Midbrain (tissue), 1 donor: ENCODE data around the gene CUEDC1.

Source experiments
- DNase-seq: peaks from one replicate; lab custom pipeline; 2025; lab: John Stamatoyannopoulos, UW

The CUEDC1 gene

DNA sequence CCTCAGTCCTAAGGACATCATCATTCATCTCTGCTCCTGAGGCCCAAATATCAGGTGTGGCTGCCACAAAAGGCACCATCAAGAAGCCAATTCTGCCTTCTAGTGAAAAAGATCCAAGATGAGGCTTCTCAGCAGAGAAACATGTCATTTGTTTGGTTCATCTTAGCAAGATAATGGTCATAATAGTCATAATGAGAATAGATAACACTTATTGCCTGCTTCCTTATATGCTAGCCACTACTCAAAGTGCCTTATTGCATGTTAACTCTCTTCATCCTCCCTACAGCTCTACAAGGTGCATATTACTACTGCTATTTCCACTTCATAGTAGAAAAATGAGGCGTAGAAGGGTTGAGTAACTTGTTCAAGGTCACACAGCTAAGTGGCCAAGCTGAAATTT, 60.4 kb downstream of the CUEDC1 start:
- no peak for DNase-seq

DNA sequence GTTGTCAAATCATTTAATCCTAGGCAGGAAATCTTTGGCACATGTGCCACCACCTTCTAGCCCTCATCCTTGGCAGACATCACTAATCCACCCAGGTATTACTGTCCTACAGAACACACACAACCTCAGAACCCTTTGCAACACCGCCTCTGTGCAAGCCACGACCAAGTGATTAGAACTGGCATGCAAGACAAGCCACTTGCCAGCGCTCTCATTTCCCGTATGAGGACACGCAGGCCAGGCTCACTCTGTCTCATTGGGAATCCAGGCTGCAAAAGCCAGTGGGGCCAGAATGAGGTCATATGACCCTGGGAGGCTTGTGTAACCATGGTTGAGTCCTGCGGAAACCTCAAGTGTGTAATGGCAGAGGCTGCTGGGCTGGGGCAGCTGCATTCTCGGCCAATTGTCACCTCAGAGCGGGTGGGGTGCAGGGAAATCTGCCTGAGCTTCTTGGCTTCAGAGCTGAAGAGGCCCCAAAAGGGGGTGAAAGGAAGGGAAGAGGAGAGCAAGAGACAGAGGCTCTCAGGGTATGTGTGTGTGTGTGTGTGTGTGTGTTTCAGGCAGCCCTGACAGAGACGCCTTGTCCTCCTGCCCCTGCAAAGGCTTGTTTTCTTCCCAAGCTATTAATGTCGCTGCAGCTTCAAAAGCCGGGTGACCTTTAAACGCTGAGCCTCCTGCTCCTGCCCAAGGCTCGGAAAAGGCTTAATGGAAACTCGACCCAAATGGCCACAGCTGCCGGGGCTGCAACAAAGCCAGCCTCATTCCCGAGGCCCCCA, 62.2 kb downstream of the CUEDC1 start:
- peak; percentile 90 for DNase-seq

DNA sequence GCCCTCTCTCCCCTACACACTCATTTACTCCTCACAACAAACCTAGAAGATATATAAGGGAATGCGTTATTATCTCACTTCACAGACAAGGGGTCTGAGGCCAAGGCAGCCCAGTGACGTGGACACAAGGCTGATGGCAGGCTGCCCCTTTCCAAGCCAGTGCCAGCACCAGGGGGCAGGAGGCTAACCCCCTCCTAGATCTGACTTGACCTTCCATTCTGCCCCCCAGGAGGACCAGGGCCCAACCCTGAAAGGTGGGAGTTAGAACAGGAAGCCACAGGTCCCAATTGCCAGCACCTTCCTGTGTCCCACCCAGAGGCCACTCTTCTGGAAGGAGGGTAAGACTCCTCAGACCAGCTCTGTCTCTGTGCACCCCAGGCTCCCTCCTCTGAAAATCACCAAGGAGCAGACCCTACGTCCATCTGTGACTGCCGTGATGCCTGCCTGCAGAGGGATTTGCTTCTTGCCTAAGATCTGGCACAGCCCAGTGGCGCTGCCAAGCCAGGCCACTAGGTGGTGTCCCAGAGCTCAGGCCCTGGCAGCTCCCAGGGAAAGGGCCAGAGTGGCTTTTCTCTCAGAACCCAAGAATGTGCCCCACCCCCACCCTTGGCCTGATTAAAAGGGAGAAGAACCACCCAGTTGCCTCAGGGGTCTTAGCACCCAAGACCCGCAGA, 62.9 kb downstream of the CUEDC1 start:
- peak; percentile 82 for DNase-seq

DNA sequence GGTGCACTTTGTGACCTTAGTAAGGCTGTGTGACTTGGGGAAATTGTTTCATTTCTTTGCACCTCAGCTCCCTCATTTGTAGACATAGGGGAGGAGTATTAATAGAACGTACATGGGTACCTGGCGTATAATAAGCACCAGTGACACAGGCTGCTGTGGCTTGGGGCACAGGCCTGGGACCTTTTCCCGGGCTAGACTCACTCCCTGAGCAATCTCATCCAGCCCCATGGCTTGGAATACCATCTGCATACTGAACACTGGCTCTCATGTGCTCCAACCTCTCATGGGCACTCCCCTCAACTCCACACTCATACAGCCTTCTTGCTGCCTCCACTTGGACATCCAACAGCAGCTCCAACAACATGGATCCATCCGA, 64.4 kb downstream of the CUEDC1 start:
- no peak for DNase-seq

DNA sequence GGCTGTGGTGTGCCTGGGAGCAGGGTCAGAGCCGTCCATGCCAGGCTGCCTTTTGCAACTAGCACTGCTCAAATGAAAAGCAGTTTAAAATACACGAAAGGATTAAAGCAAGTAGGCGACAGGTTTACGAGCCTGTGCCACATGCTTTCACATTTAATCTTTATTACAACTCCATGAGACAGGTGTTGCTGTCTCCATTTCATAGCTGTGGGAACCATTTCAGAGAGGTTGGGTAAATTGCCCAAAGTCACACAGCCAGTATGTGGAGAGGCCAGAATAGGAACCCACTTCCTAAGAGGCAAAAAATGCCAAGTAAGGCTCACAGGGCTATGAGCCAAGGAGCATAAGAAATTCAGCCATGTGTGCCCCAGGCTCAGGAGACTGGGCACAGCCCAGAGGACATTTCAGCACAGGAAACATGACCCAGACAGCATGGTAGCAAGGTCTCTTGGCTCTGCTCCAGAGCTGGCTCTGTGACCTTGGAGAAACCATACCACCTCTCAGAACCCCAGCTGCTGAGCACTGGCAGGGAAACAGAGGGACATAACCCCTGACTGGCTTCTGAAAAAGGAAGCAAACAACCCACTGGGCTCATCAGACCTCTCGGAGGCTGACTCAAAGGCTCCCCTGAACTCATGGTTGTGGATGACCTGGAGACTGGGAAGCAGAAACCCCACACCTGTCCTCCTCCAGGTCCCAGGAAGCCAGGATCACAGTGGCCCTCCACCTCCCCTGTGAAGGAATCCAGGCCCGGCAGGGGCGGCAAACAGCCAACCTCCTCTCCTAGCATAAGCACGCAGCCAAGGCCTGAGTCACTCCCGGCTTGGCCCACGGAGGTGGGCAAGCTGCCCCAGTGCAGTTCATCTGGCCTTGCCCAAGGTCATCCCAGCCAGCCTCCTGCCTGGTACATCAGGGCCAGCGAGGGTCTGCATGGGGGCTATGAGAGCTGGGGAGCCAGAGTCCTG, 65.0 kb downstream of the CUEDC1 start:
- no peak for DNase-seq

DNA sequence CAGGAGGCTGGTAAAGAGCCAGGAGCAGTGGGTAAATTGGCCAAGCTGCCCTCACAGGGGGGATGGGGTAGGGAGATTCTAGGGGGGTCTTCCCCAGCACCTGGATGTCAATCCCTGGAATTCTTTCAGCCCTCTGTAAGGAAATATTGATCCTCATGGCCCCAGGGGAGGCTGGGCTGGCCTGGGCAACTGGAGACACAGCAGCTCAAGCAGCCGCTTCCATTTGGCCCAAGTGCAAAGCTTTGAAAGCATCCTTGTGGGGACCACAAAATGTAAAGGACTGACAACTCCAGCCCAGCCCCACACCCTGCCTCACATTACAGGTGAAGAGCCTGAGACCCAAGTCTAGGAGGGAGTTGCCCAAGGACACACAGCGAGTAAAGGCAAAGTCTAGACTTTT, 66.0 kb downstream of the CUEDC1 start:
- DNase-seq, result no peak

DNA sequence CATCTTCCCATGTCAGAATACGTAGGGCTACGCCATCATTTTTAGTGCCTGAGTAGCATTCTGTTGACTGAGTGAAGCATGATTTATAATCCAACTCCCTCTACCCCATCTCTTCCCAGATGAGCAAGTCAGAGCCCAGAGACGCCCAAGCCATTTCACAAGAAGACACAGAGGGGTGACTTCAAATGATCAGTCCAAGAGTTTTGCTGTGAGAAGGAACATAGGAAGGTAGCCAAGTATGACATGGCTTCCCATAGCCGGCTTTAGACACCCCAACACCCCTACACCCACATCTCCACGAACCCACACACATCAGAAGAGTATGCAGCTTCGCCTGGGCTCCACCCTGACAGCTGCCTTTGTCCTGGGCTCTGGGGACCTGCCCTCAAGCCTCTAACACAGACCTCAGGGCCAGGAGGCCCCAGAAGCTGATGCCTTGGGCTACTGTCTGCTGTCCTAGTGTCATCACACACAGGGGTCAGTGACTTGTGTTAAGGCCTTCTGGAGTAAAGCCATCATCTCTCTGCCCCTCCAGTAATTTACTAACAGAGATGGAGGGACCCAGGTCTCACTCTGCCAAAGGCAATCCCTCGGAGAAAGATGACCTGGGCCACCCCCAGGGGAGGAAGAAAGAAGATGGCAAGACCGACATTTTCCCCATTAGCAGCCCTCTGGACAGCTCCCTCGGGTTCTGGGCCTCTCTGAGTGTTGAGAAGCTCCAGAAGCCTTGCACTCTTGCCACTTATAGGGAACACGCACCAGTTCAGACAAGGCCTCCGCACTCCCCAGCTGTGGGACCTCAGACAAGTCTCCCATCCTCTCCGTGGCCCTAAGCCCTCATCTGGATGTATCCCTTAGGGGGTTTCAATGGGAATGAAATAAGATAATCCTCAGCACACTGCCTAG, 66.6 kb downstream of the CUEDC1 start:
- DNase-seq, result no peak

DNA sequence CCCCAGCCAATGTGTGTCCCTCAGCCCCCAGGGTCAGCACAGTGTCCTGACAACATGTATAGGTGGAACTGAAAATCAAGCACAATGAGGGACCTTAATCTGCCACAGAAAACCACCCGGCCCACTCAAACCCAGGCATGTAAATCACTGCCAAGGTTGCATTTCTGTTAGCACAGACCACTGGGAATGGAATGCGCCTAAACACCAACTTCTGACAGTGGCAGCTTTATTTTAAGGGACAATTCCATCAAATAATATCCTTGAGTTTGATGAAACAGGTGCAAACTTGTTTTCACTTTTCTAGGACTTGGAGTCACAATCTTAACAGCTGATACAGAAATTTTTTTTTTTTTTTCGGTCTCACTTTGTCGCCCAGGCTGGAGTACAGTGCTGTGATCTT, 68.1 kb downstream of the CUEDC1 start:
- no peak for DNase-seq

DNA sequence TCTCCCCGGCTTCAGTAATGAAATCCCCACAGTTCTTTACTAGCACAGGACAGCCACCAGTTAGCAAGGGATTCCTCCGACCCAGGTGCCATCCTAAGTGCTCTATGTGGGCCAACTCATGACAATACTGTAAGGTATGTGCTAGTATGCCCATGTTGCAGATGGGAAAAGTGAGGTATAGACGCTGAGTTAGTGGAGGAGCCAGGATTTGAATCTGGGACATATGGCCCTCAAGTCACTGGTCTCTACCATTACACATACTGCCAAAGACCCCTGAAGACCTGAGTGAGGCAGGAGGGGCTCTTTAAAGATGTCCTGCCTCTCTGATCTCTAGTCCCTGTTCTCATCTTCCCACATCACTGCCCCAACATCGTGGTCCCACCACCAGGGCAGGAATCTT, 69.2 kb downstream of the CUEDC1 start:
- DNase-seq, result no peak

DNA sequence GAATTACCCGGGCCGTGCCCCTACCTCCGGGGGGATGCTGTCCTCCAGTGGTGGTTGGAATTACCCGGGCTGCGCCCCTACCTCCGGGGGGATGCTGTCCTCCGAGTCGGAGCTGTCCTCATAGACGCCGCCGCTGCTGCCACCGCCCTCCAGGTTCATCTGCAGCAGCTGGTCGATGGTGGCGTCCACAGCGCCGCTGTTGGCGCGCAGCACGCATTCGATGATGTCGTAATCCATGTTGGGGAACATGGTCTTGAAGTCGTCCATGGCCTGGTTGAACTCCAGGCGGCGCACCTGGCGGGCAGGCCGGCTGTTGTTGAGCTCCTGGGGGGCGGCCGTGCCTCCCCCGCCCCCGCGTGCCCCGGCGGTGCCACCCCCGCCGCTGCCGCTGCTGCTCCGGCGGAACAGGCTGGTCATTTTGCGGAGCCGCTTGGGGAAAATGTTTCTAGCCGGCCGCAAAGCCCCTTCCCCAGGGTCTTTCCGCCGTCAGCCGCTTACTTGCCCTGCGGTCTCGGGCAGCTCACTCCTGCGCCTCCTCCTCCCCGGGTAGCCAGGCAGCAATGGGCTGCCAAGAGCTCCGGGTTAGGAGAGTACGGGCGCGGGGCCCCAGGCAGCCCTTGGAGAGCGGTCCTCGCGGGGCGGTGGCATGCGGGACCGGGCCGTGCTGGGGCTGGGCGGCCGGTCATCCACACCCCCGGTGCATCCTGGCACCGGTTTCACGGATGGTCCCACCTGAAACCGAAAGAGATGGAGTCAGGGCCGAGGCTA, 69.9 kb downstream of the CUEDC1 start:
- DNase-seq, result no peak

DNA sequence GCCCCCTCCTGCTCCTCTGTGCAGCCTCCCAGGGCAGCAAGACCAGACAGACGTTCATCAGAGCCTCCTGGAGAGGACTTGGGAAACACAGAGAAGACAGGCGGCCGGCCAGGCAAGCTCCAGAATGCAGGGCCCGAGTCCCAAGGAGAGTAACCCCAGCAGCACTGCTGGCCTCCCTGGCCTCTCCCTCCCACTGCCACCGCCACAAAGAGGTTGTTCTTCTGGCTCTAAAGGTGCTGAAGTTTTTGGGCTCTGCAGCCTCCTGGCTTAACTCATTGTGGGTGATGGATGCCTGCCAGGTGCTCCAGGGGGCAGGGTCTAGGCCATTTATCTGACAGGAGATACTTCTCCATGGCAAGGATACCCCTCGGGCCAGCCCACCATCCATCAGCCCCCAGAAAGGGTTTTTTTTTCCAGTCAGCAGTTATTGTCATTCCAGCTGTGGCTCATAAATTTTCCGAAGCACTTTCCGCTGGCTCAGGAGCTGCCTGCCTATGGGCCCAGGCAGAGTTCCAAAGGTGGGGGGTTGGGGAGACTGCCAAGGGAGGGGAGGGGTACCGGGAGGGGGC, 73.3 kb downstream of the CUEDC1 start:
- no peak for DNase-seq

DNA sequence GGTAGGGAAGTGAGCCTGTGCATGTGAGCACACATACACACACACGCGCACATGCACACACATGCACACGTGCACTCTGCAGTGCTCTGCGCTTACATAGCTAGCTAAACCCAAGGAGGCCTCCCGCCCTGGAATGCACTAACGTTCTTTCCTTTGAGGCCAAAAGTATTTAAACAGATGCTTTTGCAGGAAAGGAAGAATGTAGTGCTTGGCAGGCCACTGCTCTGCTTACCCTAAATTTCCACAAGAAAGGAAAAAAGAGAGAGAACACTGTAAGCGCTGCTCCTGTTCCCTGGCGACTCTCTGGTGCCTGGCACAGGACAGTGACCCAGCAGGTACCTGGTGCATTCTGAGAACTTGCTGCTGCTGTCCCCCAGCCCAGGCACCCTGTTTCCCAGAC, 74.1 kb downstream of the CUEDC1 start:
- no peak for DNase-seq

DNA sequence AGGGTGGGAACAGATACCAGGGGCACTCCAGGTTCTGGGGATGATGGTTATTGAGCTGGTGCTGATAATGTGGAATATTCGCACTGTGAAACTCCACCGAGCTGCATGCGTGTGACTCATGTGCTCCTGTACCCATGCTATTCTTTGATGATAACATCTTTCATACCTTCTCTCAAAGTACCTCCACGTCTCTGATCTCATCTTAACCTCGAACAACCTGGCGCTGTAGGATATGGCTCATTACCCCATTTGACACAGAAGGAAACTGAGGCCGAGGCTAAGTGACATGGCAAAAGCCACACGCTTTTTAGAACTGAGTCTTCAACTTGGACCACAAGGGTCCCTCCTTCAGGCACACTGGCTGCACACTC, 75.1 kb downstream of the CUEDC1 start:
- DNase-seq, result no peak

DNA sequence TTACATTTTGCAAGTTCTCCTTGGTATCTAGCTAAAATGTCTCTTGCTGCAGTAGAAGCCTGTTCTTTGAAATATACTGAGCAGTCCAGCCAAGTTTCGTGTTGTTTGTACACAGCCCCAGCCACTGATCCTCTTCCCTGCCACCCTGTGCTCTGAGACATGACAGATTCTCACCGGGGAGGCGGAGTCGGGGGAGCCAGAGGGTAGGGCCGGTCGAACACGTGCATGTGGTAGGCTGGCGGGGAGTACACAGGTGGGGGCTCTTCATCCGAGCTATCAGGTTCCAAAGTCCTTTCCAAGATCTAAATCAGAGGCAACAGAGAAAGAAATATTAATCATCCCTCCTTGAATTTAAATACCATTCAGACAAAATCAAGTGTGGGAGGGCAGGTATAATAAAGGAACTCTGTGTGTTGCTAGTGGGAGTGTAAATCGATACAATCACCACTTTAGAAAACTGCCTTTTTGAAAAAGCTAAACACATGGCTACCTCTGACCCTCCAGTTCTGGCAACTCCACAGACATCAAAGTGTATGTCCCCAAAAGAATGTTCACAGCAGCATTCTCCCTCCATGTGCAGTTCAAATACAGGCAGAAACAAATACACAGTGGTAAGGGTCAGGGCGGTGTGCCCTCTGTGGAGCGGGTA, 75.7 kb downstream of the CUEDC1 start:
- DNase-seq, result no peak

DNA sequence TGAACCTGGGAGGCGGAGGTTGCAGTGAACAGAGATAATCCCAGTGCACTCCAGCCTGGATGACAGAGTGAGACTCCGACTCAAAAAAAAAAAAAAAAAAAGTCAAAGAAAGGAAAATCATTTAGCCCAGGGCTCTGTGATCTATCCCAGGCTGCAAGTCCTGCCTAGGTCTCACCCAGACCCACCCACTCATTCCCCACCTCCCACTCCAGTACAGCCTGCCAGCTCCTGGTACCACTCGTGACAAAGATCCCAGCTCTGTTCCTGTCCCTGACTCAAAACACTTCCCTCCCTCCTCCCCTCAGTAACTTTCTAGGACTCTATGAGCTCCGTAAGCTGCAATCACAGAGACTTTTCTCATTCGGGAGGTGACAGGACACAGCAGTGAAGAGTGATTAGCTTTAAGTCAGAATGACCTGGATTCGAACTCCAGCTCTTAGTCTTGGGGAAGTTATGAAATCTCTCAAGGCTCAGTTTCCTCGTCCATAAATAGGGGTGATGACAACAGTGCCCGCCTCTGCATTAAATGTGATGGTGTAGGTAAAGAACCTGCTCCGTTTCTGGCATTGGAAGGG, 77.3 kb downstream of the CUEDC1 start:
- DNase-seq, result no peak

DNA sequence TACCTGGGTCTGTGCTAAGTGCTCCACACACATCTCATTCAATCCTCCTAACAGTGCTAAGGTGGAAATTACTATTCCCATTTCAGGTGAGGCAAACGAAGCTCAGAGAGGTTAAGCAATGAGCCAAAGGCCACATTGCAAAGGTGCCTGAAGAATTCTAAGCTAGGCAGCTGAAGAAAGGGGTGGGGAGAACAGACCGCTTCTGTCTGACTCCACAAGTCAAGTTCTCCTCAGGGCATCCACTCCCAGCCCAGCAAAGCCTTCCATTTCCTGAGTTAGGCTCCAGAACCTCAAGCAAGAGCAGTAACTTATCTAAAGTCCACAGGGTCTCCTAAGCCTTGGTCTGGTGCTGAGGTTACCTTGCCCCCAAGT, 78.4 kb downstream of the CUEDC1 start:
- no peak for DNase-seq

DNA sequence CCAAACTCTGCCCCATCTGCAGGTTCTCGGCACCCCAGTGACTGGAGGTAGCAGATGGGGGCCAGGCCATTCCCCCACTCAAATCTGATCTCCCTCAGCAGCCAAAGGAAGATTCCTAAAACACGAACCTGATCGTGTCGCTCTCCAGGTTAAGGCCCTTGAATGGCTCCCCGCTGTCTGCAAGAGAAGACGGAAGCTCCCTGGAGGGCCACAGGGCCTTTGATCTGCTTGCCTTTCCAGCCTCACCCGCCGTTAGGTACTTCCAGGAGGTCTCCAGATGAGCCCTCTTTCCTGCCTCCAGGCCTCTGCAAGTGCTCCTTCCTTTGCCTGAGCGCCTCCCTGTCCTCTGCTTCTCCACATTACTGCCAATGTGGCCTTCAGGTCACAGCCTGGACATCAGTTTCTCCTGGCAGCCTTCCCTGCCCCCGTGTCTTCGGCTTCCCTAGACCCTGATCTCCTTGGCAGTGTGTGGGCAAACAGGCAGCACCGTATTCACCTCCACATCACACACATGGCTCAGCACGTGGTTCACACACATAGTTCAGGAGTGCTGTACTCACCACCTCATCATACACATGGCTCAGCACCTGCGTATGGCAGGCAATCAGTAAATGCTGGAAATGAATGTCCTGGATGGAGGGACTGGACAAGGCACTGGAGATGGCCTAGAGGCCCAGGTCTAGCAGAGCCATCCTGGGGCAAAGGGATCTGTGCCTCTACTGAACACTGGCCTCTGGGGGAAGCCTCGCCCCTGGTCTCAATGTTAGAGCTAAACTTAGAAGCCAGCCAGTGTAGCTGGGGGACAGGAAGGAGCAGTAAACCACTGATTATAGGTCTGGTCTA, 79.0 kb downstream of the CUEDC1 start:
- DNase-seq, result no peak

DNA sequence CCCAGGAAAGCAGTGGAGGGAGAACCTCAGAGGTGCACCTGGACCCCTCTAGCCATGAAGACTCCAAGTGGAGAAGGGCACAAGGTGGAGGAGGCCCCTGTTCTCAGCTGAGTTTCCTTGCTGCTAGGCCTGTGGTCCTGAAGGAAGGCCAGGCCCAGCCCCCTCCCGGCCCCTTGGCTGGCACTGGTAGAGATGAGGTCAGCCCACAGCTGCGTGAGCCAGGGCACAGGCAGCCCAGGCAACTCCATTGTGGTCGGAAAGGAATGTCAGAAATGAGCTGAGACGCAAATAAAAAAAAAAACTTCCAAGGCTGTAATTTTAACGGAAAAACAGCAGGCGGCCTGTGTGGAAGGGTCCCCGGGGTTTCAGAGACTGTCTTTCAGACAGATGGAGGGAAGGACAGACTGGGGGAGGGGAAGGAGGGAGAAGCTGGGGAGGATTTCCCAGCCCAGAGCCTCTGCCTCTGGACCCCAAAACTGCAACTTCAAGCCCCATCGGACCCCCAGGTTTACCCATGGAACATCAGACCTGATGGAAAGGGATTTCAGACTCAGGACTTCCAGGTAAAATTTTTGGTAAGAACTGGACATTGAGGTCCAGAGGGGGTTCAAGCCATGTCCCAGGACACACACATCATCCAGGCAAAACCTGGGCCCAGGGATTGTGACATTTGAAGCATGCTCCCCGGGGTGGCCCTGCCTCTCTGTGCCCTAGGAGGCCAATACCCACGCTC, 79.8 kb downstream of the CUEDC1 start:
- peak; percentile 81 for DNase-seq
